Measurements from ENCODE around the gene PI4KB. TPM values are rescaled to one million over a fixed set of nuclear protein-coding genes. Genes with fewer than 3 reads are reported as not detected.

The PI4KB gene
- total and polyA plus RNA-seq, 2 of the 13 experiments (the other 11 are each of a cell fraction or from before 2014, with no cell fraction given) = 19.5 to 29.3 TPM

DNA sequence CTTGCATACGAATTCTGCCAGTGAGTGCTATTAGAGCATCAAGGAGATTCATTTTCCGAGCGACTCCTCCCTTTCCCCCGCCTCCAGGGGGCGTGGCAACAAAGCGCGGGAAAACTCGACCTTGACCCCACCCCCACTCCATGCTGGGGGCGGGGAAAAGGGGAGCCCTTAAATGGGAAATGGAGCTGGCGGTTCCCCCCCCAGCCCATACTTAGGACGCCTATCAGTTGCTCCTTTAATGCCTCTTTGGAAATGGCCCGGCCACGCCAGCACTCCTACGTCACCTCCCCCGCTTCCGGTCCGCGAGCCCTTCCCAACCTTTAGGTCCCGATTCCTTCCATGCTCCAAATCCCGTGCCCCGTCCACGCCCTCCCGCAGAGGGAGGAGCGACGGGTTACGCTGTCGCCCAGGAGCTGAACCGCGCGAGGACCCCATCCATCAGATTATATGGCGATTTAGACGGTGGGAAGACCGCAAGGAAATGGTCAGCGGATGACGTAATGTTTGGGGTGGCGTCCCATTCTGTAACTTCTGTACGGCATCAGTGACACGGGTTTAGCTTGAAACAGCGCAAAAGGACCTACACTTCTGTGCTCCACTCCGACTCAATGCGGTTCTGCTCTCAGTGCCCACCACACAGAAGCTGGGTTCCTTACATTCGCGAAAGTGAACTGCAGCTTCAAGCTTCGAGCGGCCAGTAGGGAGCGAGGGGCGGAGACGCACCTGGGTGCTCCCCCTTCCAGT lies 45.8 kb downstream of the PI4KB start (continued):
- TF ChIP-seq ZNF230 (CRISPR knock-in tag; IDR thresholded peaks at IDR 0.05) (peak; percentile 76; the same call in 1 of the 2 replicates), KDM5A (IDR thresholded peaks at IDR 0.05; ENCODE audit: borderline replicate concordance, low read length) (peak; percentile 59; the same call in 1 of the 2 replicates), RARA (CRISPR knock-in tag; IDR thresholded peaks at IDR 0.05) (peak; percentile 53), MYC (CRISPR knock-in tag; IDR thresholded peaks at IDR 0.05; ENCODE audit: borderline replicate concordance) (peak; percentile 21), SP4 (CRISPR knock-in tag; IDR thresholded peaks at IDR 0.05) (peak; percentile 91), ZBTB8A (CRISPR knock-in tag; IDR thresholded peaks at IDR 0.05; ENCODE audit: borderline replicate concordance, low read depth) (no peak), ZNF670 (CRISPR knock-in tag; IDR thresholded peaks at IDR 0.05; ENCODE audit: borderline replicate concordance) (no peak), KDM2A (CRISPR knock-in tag; IDR thresholded peaks at IDR 0.05; ENCODE audit: borderline replicate concordance, low read depth) (peak; percentile 81), PHF20 (CRISPR knock-in tag; IDR thresholded peaks at IDR 0.05) (peak; percentile 59; the same call in 1 of the 2 replicates), ZNF12 (CRISPR knock-in tag; IDR thresholded peaks at IDR 0.05) (peak; percentile 49; the same call in 1 of the 2 replicates), SRY (CRISPR knock-in tag; IDR thresholded peaks at IDR 0.05) (peak; percentile 87; the same call in 1 of the 2 replicates), POLR2G (IDR thresholded peaks at IDR 0.05; ENCODE audit: low read depth, low read length) (peak; percentile 76), FOXO1 (CRISPR knock-in tag; IDR thresholded peaks at IDR 0.05) (no peak), ZNF296 (CRISPR knock-in tag; conservative IDR thresholded peaks at IDR 0.05) (no peak), ZNF430 (CRISPR knock-in tag; IDR thresholded peaks at IDR 0.05) (no peak), ASH2L (IDR thresholded peaks at IDR 0.05; ENCODE audit: insufficient read length, low read depth, low read length) (peak; percentile 90), SATB2 (CRISPR knock-in tag; IDR thresholded peaks at IDR 0.05) (peak; percentile 55; the same call in 1 of the 2 replicates), DPF2 (CRISPR knock-in tag; IDR thresholded peaks at IDR 0.05; ENCODE audit: borderline replicate concordance, low read depth) (0 out of 2 replicates have a peak, but pooled peaks have one; percentile 18), FLYWCH1 (CRISPR knock-in tag; IDR thresholded peaks at IDR 0.05) (no peak), RBM22 (optimal IDR thresholded peaks at IDR 0.05; ENCODE audit: low read length) (no peak), KDM6A (CRISPR knock-in tag; IDR thresholded peaks at IDR 0.05; ENCODE audit: low read depth) (peak; percentile 13; the same call in 1 of the 2 replicates), ZFP1 (CRISPR knock-in tag; IDR thresholded peaks at IDR 0.05) (peak; percentile 47; the same call in 1 of the 2 replicates), ZNF570 (CRISPR knock-in tag; IDR thresholded peaks at IDR 0.05; ENCODE audit: borderline replicate concordance) (0 out of 2 replicates have a peak, but pooled peaks have one; percentile 57), ZSCAN21 (CRISPR knock-in tag; IDR thresholded peaks at IDR 0.05; ENCODE audit: borderline replicate concordance) (peak; percentile 53; the same call in 1 of the 2 replicates), ZNF678 (CRISPR knock-in tag; IDR thresholded peaks at IDR 0.05) (no peak)
- TF ChIP-seq, protein P1, sequence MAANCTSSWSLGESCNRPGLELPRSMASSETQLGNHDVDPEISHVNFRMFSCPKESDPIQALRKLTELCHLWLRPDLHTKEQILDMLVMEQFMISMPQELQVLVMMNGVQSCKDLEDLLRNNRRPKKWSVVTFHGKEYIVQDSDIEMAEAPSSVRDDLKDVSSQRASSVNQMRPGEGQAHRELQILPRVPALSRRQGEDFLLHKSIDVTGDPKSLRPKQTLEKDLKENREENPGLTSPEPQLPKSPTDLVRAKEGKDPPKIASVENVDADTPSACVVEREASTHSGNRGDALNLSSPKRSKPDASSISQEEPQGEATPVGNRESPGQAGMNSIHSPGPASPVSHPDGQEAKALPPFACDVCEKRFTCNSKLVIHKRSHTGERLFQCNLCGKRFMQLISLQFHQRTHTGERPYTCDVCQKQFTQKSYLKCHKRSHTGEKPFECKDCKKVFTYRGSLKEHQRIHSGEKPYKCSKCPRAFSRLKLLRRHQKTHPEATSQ (CRISPR knock-in tag; IDR thresholded peaks at IDR 0.05; ENCODE audit: borderline replicate concordance) = peak; percentile 42; the same call in 1 of the 2 replicates
- TF ChIP-seq, protein P2, sequence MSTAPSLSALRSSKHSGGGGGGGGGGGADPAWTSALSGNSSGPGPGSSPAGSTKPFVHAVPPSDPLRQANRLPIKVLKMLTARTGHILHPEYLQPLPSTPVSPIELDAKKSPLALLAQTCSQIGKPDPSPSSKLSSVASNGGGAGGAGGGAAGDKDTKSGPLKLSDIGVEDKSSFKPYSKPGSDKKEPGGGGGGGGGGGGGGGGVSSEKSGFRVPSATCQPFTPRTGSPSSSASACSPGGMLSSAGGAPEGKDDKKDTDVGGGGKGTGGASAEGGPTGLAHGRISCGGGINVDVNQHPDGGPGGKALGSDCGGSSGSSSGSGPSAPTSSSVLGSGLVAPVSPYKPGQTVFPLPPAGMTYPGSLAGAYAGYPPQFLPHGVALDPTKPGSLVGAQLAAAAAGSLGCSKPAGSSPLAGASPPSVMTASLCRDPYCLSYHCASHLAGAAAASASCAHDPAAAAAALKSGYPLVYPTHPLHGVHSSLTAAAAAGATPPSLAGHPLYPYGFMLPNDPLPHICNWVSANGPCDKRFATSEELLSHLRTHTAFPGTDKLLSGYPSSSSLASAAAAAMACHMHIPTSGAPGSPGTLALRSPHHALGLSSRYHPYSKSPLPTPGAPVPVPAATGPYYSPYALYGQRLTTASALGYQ (CRISPR knock-in tag; IDR thresholded peaks at IDR 0.05) = no peak

Data from HepG2 (cell line).